Measurements from ENCODE around the gene ERVFRD-1. TPM values are rescaled to one million over a fixed set of nuclear protein-coding genes. Genes with fewer than 3 reads are reported as not detected.

ERVFRD-1 gene
- total and polyA plus RNA-seq, 2 experiments from 2014 or later = 0.05 TPM; not detected in 1

- H4K20me1 ChIP-seq (ENCODE audit: insufficient read depth) = no peaks in the 10 kb centered on the region
Observed at GRCh38 chr6:11066505-11067347, 44.8 kb downstream of the ERVFRD-1 start.

GRCh38 chr6:11065436-11066202 lies 45.9 kb downstream of the ERVFRD-1 start:
- Histone ChIP-seq H4K20me1 (ENCODE audit: insufficient read depth) (no peaks in the 10 kb centered on the region), H3K27me3 (replicated peaks; ENCODE audit: insufficient read depth) (no peaks in the 10 kb centered on the region), H3K4me3 (no peak overlapping the region), H3K79me2 (ENCODE audit: insufficient read depth) (no peaks in the 10 kb centered on the region), H3F3A (ENCODE audit: insufficient read depth) (no peaks in the 10 kb centered on the region), H3K9me3 (ENCODE audit: low read depth) (no peaks in the 10 kb centered on the region), H2AFZ (no peak overlapping the region; the same call in 1 of the 2 replicates), H3K9ac (no peak overlapping the region), H3K4me2 (ENCODE audit: unreplicated experiment) (no peak overlapping the region), H3K36me3 (ENCODE audit: low read depth) (no peaks in the 10 kb centered on the region), H3K27ac (no peak overlapping the region), H3K4me1 (ENCODE audit: insufficient read depth) (no peaks in the 10 kb centered on the region), H3K9me2 (ENCODE audit: insufficient read depth) (no peaks in the 10 kb centered on the region)
- no peak for DNase-seq
- WGBS, 2 experiments (ENCODE audit: low coverage in 1 of 2, low lambda C conversion rate in 2 of 2, missing lambda C conversion rate in 2 of 2) = 84 to 87% methylated on average over 6 of the region's 6 CpGs
- TF ChIP-seq EZH2phosphoT487 (IDR thresholded peaks at IDR 0.05; ENCODE audit: insufficient read depth, low read depth) (no peak), EZH2 (IDR thresholded peaks at IDR 0.05; ENCODE audit: insufficient read depth, poor library complexity, severe bottlenecking) (no peak)
- in situ Hi-C loops (cut with MboI) = loop anchor here (5.0 kb wide), 1 partner anchor 113 kb away; no protein-coding TSS in a partner anchor

More at GRCh38 chr6:11066505-11067347, 44.8 kb downstream of the ERVFRD-1 start:
- H3K4me3 ChIP-seq = no peak overlapping the region
- no peaks in the 10 kb centered on the region for H3K36me3 ChIP-seq (ENCODE audit: low read depth)
- H3K27me3 ChIP-seq (replicated peaks; ENCODE audit: insufficient read depth) = no peaks in the 10 kb centered on the region
- no peaks in the 10 kb centered on the region for H3K9me3 ChIP-seq (ENCODE audit: low read depth)
- in situ Hi-C loops (cut with MboI) = loop anchor here (5.0 kb wide), 1 partner anchor 114 kb away; no protein-coding TSS in a partner anchor
- H3K79me2 ChIP-seq (ENCODE audit: insufficient read depth) = no peaks in the 10 kb centered on the region
- no peaks in the 10 kb centered on the region for H3F3A ChIP-seq (ENCODE audit: insufficient read depth)
- no peak overlapping the region for H3K27ac ChIP-seq
- H3K4me1 ChIP-seq (ENCODE audit: insufficient read depth) = no peaks in the 10 kb centered on the region
- DNase-seq = no peak
- no peak overlapping the region for H3K9ac ChIP-seq
- no peak overlapping the region for H2AFZ ChIP-seq
- no peak overlapping the region for H3K4me2 ChIP-seq (ENCODE audit: unreplicated experiment)
- 89 to 90% methylated on average over 6 of the region's 6 CpGs for WGBS, 2 experiments (ENCODE audit: low coverage in 1 of 2, low lambda C conversion rate in 2 of 2, missing lambda C conversion rate in 2 of 2)
- no peaks in the 10 kb centered on the region for H3K9me2 ChIP-seq (ENCODE audit: insufficient read depth)
- TF ChIP-seq EZH2phosphoT487 (IDR thresholded peaks at IDR 0.05; ENCODE audit: insufficient read depth, low read depth) (no peak), EZH2 (IDR thresholded peaks at IDR 0.05; ENCODE audit: insufficient read depth, poor library complexity, severe bottlenecking) (no peak)

- no peaks in the 10 kb centered on the region for H4K20me1 ChIP-seq (ENCODE audit: insufficient read depth)
- no peaks in the 10 kb centered on the region for H3K9me3 ChIP-seq (ENCODE audit: low read depth)
- no peak overlapping the region for H3K4me3 ChIP-seq
- no peaks in the 10 kb centered on the region for H3K27me3 ChIP-seq (replicated peaks; ENCODE audit: insufficient read depth)
- TF ChIP-seq EZH2 (IDR thresholded peaks at IDR 0.05; ENCODE audit: insufficient read depth, poor library complexity, severe bottlenecking) (no peak), EZH2phosphoT487 (IDR thresholded peaks at IDR 0.05; ENCODE audit: insufficient read depth, low read depth) (no peak)
- H3K4me2 ChIP-seq (ENCODE audit: unreplicated experiment) = no peak overlapping the region
- H3K27ac ChIP-seq = no peak overlapping the region
- no peak overlapping the region for H2AFZ ChIP-seq
- in situ Hi-C loops (cut with MboI) = loop anchor here (5.0 kb wide), 1 partner anchor 113 kb away; no protein-coding TSS in a partner anchor
- no peaks in the 10 kb centered on the region for H3K9me2 ChIP-seq (ENCODE audit: insufficient read depth)
- no peaks in the 10 kb centered on the region for H3K36me3 ChIP-seq (ENCODE audit: low read depth)
- no peaks in the 10 kb centered on the region for H3K79me2 ChIP-seq (ENCODE audit: insufficient read depth)
- H3K9ac ChIP-seq = no peak overlapping the region
- peak; percentile 51 for DNase-seq
- no peaks in the 10 kb centered on the region for H3F3A ChIP-seq (ENCODE audit: insufficient read depth)
- no peaks in the 10 kb centered on the region for H3K4me1 ChIP-seq (ENCODE audit: insufficient read depth)
- WGBS, 2 experiments (ENCODE audit: low coverage in 1 of 2, low lambda C conversion rate in 2 of 2, missing lambda C conversion rate in 2 of 2) = 34 to 40% methylated on average over 3 of the region's 3 CpGs
Observed at GRCh38 chr6:11064836-11065235, 46.7 kb downstream of the ERVFRD-1 start.

- H4K20me1 ChIP-seq (ENCODE audit: insufficient read depth) = no peaks in the 10 kb centered on the region
- no peaks in the 10 kb centered on the region for H3K9me3 ChIP-seq (ENCODE audit: low read depth)
- H3F3A ChIP-seq (ENCODE audit: insufficient read depth) = no peaks in the 10 kb centered on the region
- TF ChIP-seq EZH2 (IDR thresholded peaks at IDR 0.05; ENCODE audit: insufficient read depth, poor library complexity, severe bottlenecking) = no peak
- no peak for TF ChIP-seq EZH2phosphoT487 (IDR thresholded peaks at IDR 0.05; ENCODE audit: insufficient read depth, low read depth)
- H3K4me1 ChIP-seq (ENCODE audit: insufficient read depth) = no peaks in the 10 kb centered on the region
- H3K27ac ChIP-seq = no peak overlapping the region
- WGBS, 2 experiments (ENCODE audit: low coverage in 1 of 2, low lambda C conversion rate in 2 of 2, missing lambda C conversion rate in 2 of 2) = 78 to 90% methylated on average over 2 of the region's 2 CpGs
- H3K4me2 ChIP-seq (ENCODE audit: unreplicated experiment) = no peak overlapping the region
- no peak overlapping the region for H3K4me3 ChIP-seq
- no peaks in the 10 kb centered on the region for H3K27me3 ChIP-seq (replicated peaks; ENCODE audit: insufficient read depth)
- H3K36me3 ChIP-seq (ENCODE audit: low read depth) = no peaks in the 10 kb centered on the region
- no peak overlapping the region for H3K9ac ChIP-seq
- in situ Hi-C loops (cut with MboI) = no loop called here
- H3K9me2 ChIP-seq (ENCODE audit: insufficient read depth) = no peaks in the 10 kb centered on the region
- DNase-seq = no peak
- H3K79me2 ChIP-seq (ENCODE audit: insufficient read depth) = no peaks in the 10 kb centered on the region
- no peak overlapping the region for H2AFZ ChIP-seq
Observed at GRCh38 chr6:11062715-11063114, 48.8 kb downstream of the ERVFRD-1 start.

All from GM23248 (cell line).